Renal pelvis (tissue), 4 donors: ENCODE results near the gene NDST1. TPM values are rescaled to one million over a fixed set of nuclear protein-coding genes. Genes with fewer than 3 reads are reported as not detected.
"Not testable (repeated sequence)": the region's sequence is repeated elsewhere in the genome, so short reads cannot be mapped to it uniquely, and the experiment has no call there.

Source experiments
- DNase-seq: peaks from one replicate; pipeline ENCODE4 v3.0.0-alpha.2; 2013
- polyA plus RNA-seq, 3 donors: library from polyadenylated mRNA; unstranded; fragments of 120-200 nt; gene quantifications; one replicate each; pipeline ENCODE4 v1.2.1, GENCODE V29; 2013; ENCODE audit not compliant: insufficient read length in 3 of 3

NDST1 gene
- polyA plus RNA-seq, 3 donors = 56.8 to 67.7 (median 61.9) TPM

- no peak for DNase-seq
Observed at GRCh38 chr5:150506571-150507473, 1.1 kb upstream of the NDST1 start.

DNA sequence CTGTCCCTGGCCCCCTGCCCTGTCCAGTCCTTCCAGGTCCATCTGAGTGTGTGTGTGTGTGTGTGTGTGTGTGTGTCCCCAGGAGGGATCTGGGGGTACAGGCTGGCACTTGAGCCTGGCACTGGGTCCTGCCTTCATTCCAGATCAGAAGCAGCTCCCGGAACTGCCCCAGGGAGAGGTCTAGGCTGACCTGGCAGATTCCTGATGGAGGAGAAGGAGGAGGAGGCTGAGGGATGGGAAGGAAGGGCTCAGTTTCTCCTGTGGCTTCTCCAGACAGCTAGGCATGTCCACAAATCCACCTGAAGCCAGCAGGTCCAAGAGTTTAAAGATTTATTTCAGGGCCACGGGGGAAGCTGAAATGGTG, 328 bp downstream of the NDST1 start:
- DNase-seq = no peak

- no peak for DNase-seq
Observed at GRCh38 chr5:150508828-150509227, 897 bp downstream of the NDST1 start.

DNA sequence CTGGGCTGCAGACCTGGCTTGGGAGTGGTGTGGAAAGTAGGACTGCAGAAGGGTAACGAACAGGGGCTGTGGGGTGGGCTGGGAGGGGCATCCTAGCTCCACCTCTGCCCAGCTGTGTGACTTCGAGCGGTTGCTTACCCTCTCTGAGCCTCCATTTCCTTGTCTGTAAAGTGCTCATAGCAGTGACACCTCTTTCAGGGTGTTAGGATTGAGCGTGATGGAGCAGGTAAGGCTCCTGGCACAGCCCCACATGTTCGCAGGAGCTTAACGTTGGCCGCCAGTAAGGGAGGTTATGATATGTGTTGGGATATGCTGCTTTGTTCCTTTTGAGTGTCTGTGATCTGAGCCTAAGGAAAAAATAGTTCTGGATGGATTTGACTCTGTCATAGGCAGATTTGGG, 2.1 kb downstream of the NDST1 start:
- DNase-seq = no peak

DNA sequence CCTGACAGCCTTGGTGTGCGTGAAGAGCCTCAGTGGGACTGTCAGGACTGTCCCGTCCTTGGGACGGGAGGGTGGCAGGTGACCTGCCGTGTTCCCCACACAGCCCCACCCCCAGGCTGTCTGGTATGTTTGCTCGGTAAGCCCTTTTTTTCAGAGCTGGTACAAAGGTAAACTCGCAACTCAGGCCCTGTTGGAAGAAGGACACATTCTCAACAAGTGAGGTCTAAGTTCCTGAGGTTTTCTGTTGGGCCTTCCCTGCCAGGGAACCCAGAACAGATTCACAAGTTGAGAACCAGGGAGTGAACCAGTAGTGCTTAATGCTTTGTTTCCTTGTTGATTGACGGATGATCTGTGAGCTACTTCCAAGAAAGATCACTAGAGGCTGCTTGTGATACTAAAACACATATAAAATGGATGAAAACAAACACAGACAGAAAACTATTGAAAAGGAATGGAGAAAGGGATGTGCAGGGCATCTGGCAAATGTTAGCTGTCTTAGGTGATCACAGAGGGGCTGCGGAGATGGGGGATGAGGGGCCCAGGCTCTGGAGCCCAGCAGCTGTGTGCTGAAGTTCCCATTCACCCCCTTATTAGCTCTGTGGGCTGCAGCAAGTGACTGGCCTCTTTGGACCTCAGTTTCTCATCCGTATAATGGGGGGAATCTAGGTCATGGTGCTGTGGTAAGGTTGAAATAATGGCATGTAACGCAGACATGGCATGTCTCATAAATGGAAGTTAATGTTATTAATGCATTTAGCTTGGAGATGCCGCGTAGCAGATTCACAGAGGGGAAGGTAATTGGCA, 2.7 kb downstream of the NDST1 start:
- DNase-seq = no peak

DNA sequence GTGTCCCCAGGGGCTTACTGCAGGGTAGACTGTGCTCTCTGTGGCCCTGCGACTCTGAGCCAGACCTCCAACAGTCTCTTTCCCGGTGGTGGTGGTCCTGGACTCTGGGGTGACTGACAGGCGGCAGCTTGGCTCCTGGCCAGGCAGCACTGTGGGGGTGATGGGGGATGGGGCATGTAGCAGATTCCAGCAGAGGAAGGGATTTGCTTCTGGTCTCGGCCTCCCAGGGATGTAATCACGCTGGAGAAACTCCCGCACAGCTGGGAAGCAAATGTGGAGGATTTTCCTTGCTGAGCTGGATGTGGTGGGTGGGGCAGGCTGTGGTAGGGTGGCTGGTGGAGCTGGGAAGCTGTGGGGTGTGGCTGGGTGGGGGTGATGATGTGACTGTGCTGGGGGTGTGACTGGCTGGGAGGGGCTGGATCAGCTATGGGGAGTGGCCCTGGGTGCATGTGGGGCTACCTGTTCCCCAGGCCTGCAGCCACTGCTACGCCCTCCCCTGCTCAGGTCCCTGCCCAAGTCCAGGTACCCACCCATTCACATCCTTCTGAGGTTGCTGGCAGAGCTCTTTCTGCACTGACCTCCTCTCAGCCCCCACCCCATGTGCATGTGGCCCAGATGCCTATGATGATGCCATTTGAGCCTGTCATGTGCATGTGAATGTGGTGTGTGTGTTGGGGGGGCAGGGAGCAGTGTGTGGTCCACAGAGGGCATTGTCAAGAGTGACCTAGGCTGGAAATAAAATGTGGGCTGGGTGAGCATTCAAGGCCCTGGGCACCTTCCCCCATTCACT, 3.8 kb downstream of the NDST1 start:
- DNase-seq = peak; percentile 44

DNA sequence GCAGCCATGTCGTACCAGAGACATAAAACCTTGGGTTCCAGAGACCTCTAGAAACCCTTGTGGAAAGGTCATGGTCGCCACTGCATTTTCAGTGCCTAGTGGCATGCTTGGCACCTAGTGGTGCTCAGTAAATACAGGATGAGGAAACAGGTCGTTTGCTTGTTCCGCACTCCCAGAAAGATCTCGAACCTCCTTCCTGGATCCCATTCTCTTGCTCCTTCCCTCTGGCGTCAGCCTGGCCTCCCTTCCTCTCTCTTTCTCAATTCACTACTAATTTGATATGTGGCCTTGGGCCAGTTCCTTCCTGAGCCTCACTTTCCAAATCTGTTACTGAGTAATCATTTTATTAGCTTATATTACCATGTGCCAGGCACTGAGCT, 4.4 kb downstream of the NDST1 start:
- no peak for DNase-seq

DNA sequence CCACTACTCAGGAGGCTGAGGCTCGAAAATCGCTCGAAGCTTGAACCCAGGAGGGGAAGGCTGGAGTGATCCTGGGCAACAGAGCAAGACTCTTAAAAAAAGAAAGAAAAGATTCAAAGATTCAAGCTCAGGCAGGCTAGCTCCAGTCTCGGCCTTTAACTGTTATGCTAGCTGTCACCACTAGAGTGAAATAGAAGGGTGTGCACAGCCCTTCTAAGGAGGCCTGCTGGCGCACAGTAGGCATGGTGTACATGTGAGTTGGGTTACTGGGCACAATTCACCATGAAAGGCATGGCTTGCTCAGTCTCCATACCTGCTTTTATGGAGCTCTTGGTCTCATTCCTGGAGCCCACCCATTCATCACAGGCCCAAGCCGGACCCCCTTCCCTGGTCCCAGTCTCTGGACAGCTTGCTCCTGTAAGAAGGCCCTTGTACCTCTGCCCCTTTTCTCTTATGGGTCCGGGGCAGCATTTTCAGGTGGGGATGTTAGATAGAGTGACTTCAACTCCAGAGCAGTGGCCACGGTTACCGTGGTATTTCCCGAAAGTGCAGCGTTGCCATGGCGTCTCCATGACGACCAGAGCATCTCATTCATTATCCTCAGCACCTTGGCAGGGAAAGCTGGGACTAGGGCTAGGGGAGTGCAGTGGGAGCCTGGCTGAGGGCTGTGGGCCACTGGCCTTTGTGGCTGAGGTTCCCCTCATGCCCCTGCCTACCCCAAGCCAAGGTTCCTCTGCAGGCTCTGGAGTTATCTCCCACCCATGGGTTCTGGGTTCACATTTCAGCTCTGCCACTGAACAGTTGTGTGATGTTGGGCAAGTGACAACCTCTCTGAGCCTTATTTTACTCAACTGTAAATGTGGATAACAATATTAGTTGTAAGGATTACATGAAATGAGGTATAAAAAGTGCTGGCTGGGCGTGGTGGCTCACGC, 5.7 kb downstream of the NDST1 start:
- DNase-seq = no peak

DNA sequence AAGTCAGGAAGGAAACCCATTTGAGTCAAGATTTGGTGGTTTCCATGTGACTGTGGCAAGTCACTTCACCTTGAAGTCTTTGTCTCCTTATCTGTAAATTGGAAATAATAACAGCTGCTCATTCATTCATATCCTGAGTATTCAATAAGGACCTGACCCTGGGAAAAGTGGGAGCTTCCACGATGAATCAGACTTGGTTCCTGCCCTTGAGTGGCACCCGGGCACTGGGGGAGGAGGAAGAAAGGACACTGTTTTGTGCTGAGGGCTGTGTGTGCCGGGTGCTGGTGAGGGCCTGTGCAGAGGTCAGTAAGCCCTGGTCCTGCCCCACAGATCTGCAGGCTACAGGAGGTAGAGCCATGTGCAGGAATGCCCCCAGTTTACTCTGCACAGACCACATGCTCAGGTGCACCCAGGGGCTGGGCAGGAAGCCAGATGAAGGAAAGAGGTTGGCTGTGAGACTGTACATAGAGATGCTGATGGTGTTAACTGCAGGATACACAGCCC, 6.8 kb downstream of the NDST1 start:
- no peak for DNase-seq

DNA sequence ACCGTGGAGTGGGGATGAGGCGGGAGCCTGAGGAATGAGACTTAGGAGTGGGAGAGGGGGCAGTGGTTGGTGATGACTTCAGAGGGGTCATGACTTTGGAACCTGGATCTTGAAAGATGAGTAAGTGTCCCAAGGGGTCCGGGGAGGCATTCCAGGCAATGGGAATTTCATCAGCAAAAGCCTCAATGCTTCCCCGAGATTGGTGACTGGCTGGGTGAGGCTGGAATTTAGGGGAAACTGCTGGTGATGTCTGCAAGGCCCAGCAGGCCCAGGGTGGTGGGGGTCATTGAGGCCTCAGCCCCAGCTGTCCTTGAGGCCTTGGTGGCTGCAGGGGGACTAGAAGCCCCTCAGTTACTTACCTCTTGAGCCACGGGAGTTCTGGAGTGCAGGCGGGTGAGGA, 7.5 kb downstream of the NDST1 start:
- no peak for DNase-seq

- no peak for DNase-seq
Observed at GRCh38 chr5:150516011-150516410, 8.1 kb downstream of the NDST1 start.

DNA sequence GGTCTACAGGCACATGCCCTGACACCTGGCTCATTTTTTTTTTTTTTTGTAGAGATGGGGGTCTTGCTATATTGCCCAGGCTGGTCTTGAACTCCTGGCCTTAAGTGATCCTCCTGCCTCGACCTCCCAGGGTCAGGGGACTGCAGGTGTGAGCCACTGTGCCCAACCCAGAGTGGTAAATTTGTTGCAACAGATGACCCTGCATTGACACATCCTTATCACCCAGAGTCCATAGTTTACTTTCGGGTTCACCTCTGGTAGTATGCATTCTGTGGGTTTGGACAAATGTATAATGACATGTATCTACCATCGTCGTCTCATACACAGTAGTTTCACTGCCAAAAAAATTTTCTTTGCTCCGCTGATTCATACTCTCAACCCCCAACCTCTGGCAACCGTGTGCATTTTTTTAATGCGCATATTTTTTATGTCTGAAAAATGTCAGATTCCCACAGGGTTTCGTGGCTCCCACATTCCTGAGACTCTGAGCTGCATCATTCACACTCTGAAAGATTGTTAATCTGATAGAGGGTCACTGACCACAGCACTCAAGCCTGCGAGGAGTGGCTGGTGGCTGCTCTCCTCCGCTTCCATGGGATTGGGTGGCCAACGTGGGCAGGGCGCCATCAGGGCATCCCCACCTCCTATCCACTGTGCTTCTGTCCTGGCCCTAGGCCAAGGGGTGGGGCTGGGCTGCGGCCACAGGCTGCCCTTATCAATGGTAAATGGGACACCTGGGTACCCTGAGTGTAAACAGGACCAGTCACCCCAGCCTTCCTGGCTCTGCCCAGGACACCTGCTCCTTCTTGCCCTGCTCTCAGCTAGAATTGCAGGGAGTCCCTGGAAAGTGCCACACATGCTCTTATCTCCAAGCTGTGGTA, 9.6 kb downstream of the NDST1 start:
- DNase-seq = no peak

GRCh38 chr5:150518712-150519559, 11.0 kb downstream of the NDST1 start:
- DNase-seq = not testable (repeated sequence)

DNA sequence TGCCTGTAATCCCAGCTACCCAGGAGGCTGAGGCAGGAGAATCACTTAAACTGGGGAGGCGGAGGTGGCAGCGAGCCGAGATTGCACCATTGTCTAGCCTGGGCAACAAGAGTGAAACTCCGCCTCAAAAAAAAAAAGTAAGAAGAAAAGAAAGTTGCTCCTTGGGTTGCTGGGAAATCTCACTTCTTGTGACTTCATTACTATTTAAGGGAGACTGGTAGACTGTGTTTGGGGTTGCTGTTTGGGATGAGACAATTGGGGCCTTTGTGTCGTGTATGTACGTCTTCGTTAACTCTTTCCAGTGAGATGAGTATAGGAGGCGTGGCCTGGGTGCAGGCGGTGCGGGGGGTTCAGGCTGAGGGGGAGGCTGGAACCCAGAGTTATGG, 11.6 kb downstream of the NDST1 start:
- DNase-seq = no peak

DNA sequence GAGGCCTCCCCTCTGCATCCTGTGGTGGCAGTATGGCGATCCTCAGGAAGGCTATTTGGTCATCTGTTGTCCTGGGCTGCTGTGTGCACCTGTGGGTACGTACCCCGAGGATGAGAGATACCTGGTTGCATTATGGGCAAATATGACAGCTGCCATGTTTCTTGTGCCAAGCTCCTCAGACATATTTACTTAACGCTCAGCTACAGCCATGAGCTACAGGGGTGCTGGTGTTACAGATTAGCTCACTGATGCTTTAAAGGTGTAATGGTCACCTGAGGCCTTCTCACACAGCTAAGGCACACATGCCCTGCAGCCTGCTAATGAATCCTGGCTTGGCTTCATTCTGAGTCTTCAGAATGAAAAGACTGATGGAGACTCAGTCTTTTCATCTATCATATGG, 12.0 kb downstream of the NDST1 start:
- DNase-seq = no peak

DNA sequence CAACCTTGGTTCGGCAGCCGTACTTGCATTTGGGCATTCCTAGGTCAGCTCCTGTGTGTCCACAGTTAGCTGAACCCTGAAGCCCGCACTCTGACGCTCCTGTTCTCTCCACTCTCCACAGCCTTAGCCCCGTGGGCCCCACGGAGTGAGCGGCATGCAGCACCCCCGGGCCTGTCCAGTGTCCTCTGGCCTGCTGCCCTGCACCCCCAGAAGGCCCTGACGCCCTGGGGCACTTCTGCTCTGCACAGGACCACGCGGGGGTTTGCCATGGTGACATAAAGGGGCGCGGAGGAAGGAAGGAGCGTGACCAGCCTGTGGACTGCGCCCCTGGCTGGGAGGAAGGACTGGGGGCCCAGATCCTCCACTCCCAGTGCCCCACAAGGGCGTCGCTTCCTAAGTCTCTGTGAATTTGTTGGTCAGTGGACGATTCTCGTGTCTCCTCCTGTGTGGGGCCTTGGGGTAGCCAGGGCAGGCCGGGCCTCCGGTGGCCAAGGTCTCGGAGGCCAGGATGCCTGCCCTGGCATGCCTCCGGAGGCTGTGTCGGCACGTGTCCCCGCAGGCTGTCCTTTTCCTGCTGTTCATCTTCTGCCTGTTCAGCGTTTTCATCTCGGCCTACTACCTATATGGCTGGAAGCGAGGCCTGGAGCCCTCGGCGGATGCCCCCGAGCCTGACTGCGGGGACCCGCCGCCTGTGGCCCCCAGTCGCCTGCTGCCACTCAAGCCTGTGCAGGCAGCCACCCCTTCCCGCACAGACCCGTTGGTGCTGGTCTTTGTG, 13.0 kb downstream of the NDST1 start:
- DNase-seq = no peak

DNA sequence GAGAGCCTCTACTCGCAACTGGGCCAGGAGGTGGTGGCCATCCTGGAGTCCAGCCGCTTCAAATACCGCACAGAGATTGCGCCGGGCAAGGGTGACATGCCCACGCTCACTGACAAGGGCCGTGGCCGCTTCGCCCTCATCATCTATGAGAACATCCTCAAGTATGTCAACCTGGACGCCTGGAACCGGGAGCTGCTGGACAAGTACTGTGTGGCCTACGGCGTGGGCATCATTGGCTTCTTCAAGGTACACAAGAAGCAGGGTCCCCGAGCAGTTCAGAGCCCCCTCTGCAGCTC, 13.5 kb downstream of the NDST1 start:
- no peak for DNase-seq

- no peak for DNase-seq
Observed at GRCh38 chr5:150521939-150522503, 14.1 kb downstream of the NDST1 start.
